ENCODE results near the gene PDE1A.

Gene PDE1A

GRCh38 chr2:182359027-182359989 lies 67.5 kb downstream of the PDE1A start:
- DNase-seq (ENCODE audit: low read depth, low spot score): no peak

- no peak for DNase-seq (ENCODE audit: low read depth, low spot score)
Measured at GRCh38 chr2:182358601-182359000, 68.2 kb downstream of the PDE1A start.

- no peak for DNase-seq (ENCODE audit: low read depth, low spot score)
Measured at GRCh38 chr2:182355815-182356214, 71.0 kb downstream of the PDE1A start.

GRCh38 chr2:182351427-182351826 lies 75.4 kb downstream of the PDE1A start:
- DNase-seq (ENCODE audit: low read depth, low spot score): no peak

- DNase-seq (ENCODE audit: low read depth, low spot score): no peak
Measured at GRCh38 chr2:182349268-182349667, 77.6 kb downstream of the PDE1A start.

- DNase-seq (ENCODE audit: low read depth, low spot score): no peak
Measured at GRCh38 chr2:182345384-182345783, 81.5 kb downstream of the PDE1A start.

- no peak for DNase-seq (ENCODE audit: low read depth, low spot score)
Measured at GRCh38 chr2:182330451-182331305, 96.2 kb downstream of the PDE1A start.

GRCh38 chr2:182324665-182325064 lies 102.2 kb downstream of the PDE1A start:
- DNase-seq (ENCODE audit: low read depth, low spot score): no peak

GRCh38 chr2:182321096-182321495 lies 105.7 kb downstream of the PDE1A start:
- DNase-seq (ENCODE audit: low read depth, low spot score): no peak

GRCh38 chr2:182319556-182320505 lies 107.0 kb downstream of the PDE1A start:
- no peak for DNase-seq (ENCODE audit: low read depth, low spot score)

GRCh38 chr2:182318466-182319220 lies 108.2 kb downstream of the PDE1A start:
- DNase-seq (ENCODE audit: low read depth, low spot score): no peak

- DNase-seq (ENCODE audit: low read depth, low spot score): no peak
Measured at GRCh38 chr2:182316950-182317349, 109.9 kb downstream of the PDE1A start.

- DNase-seq (ENCODE audit: low read depth, low spot score): no peak
Measured at GRCh38 chr2:182302972-182303371, 123.9 kb downstream of the PDE1A start.

GRCh38 chr2:182302174-182302573 lies 124.7 kb downstream of the PDE1A start:
- no peak for DNase-seq (ENCODE audit: low read depth, low spot score)

GRCh38 chr2:182301093-182301492 lies 125.7 kb downstream of the PDE1A start:
- DNase-seq (ENCODE audit: low read depth, low spot score): no peak

- DNase-seq (ENCODE audit: low read depth, low spot score): no peak
Measured at GRCh38 chr2:182300608-182301007, 126.2 kb downstream of the PDE1A start.

GRCh38 chr2:182299632-182300031 lies 127.2 kb downstream of the PDE1A start:
- DNase-seq (ENCODE audit: low read depth, low spot score): no peak

- DNase-seq (ENCODE audit: low read depth, low spot score): no peak
Measured at GRCh38 chr2:182298456-182298855, 128.4 kb downstream of the PDE1A start.

GRCh38 chr2:182291296-182291695 lies 135.5 kb downstream of the PDE1A start:
- DNase-seq (ENCODE audit: low read depth, low spot score): no peak

GRCh38 chr2:182283512-182283911 lies 143.3 kb downstream of the PDE1A start:
- no peak for DNase-seq (ENCODE audit: low read depth, low spot score)

GRCh38 chr2:182281276-182281675 lies 145.6 kb downstream of the PDE1A start:
- no peak for DNase-seq (ENCODE audit: low read depth, low spot score)

Measured in ELF-1 (cell line).